ENCODE results near the gene RFX1.
"Not testable (repeated sequence)": the region's sequence is repeated elsewhere in the genome, so short reads cannot be mapped to it uniquely, and the experiment has no call there.

RFX1 gene

GRCh38 chr19:13932911-13933393 is 73.2 kb downstream of the RFX1 start:
- no peak for DNase-seq

GRCh38 chr19:13932149-13932637 is 73.9 kb downstream of the RFX1 start:
- DNase-seq = no peak

- no peak for DNase-seq
Observed at GRCh38 chr19:13931391-13932148, 74.5 kb downstream of the RFX1 start.

- DNase-seq = no peak
Observed at GRCh38 chr19:13930402-13930801, 75.7 kb downstream of the RFX1 start.

- no peak for DNase-seq
Observed at GRCh38 chr19:13929956-13930355, 76.2 kb downstream of the RFX1 start.

- DNase-seq = no peak
Observed at GRCh38 chr19:13929340-13929739, 76.8 kb downstream of the RFX1 start.

- no peak for DNase-seq
Observed at GRCh38 chr19:13926715-13927114, 79.4 kb downstream of the RFX1 start.

- no peak for DNase-seq
Observed at GRCh38 chr19:13926010-13926409, 80.1 kb downstream of the RFX1 start.

- no peak for DNase-seq
Observed at GRCh38 chr19:13923194-13923987, 82.7 kb downstream of the RFX1 start.

GRCh38 chr19:13922118-13922517 is 84.0 kb downstream of the RFX1 start:
- DNase-seq = not testable (repeated sequence)

- no peak for DNase-seq
Observed at GRCh38 chr19:13920940-13921747, 85.0 kb downstream of the RFX1 start.

GRCh38 chr19:13920524-13920923 is 85.6 kb downstream of the RFX1 start:
- no peak for DNase-seq

GRCh38 chr19:13918726-13919411 is 87.3 kb downstream of the RFX1 start:
- DNase-seq = no peak

GRCh38 chr19:13917888-13918406 is 88.2 kb downstream of the RFX1 start:
- DNase-seq = no peak

- no peak for DNase-seq
Observed at GRCh38 chr19:13914777-13915176, 91.3 kb downstream of the RFX1 start.

- DNase-seq = no peak
Observed at GRCh38 chr19:13913352-13913751, 92.8 kb downstream of the RFX1 start.

Measured in activated CD4-positive, alpha-beta T cell treated with anti-CD3 and anti-CD28 coated beads, Interleukin-2, amount 50 U/mL, for 4 hours (primary cell).